Prostate gland (tissue), 2 donors: Measurements from ENCODE around the gene TMEM245.

Experiments
- POLR2AphosphoS5 ChIP-seq: sonication (generic); formaldehyde crosslinking; IDR thresholded peaks from one replicate; pipeline ENCODE4 v1.6.1; 2017; ENCODE audit warnings: antibody characterized with exemption
- TF ChIP-seq, protein P1 (sequence below), 4 experiments: fragments of 200-600 bp in 2 of 4; fragments of 450-650 bp in 2 of 4; sonication (generic) in 2 of 4; IDR thresholded peaks; 1 replicate in 3 of 4; 2 replicates in 1 of 4; pipeline ENCODE4 v1.5.1; 2016 to 2019; ENCODE audit warnings: antibody characterized with exemption in 4 of 4, mild to moderate bottlenecking in 2 of 4, moderate library complexity in 2 of 4

DNA sequence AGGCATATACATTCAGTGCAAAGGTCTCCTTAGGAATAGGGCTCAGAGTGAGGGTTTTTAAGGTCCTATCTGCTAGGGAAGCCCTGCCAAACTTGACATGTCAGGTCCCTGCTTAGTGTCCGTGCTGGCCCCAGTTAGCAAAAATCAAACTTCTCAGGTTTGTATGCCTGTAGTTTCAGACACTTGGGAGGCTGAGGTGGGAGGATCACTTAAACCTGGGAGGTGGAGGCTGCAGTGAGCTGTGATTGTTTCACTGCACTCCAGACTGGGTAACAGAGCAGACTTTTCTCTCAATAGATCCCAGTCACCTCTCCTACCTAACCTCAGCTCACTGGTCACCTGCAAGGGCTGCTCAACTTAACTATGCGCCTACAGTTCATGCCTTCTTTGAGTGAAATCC is 18.7 kb upstream of the TMEM245 start:
- TF ChIP-seq, protein P1, sequence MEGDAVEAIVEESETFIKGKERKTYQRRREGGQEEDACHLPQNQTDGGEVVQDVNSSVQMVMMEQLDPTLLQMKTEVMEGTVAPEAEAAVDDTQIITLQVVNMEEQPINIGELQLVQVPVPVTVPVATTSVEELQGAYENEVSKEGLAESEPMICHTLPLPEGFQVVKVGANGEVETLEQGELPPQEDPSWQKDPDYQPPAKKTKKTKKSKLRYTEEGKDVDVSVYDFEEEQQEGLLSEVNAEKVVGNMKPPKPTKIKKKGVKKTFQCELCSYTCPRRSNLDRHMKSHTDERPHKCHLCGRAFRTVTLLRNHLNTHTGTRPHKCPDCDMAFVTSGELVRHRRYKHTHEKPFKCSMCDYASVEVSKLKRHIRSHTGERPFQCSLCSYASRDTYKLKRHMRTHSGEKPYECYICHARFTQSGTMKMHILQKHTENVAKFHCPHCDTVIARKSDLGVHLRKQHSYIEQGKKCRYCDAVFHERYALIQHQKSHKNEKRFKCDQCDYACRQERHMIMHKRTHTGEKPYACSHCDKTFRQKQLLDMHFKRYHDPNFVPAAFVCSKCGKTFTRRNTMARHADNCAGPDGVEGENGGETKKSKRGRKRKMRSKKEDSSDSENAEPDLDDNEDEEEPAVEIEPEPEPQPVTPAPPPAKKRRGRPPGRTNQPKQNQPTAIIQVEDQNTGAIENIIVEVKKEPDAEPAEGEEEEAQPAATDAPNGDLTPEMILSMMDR (IDR thresholded peaks at IDR 0.05): no peak
- TF ChIP-seq POLR2AphosphoS5: no peak
